Measurements from ENCODE around the gene COL8A1. TPM values are rescaled to one million over a fixed set of nuclear protein-coding genes. Genes with fewer than 3 reads are reported as not detected.
A peak's percentile ranks its signal among the peaks of the same experiment; 100 is the strongest.

The COL8A1 gene
- total RNA-seq, 1 experiment from 2014 or later, result 0.08 TPM

DNA sequence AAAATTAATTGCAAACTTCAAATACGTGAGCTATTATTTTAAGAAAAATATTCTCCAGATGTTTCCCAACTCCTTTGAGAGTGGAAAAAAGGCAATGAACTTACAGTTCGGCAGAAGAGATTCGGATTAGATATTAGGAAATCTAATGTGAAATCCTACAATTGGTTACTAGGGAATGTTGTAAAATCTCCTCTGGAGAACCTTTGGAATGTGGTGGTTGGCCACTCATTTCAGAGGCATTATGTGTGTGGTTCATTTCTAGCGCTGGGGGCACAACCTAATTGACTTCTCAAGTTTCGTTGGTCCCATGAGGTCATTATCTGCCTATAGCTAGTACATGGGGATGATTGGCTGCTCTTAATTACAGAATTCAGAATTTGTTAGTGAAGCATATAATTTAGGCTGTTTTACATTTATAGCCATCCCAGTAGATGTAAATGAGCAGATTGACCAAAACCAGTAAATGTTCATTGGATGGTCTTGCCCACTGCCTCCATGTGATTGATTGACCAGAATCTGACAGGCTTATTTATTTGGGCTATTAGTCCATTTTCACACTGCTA lies 144.7 kb downstream of the COL8A1 start:
- Histone ChIP-seq H3K36me3 (no peaks in the 10 kb centered on the region), H3K9me3 (replicated peaks) (no peaks in the 10 kb centered on the region), H3K4me1 (peaks cover 28% of the 10 kb centered on the region), H3K4me3 (no peak overlapping the region), H3K27ac (no peak overlapping the region), H3K27me3 (no peaks in the 10 kb centered on the region)
- DNase-seq, result peak; percentile 72 to 86

DNA sequence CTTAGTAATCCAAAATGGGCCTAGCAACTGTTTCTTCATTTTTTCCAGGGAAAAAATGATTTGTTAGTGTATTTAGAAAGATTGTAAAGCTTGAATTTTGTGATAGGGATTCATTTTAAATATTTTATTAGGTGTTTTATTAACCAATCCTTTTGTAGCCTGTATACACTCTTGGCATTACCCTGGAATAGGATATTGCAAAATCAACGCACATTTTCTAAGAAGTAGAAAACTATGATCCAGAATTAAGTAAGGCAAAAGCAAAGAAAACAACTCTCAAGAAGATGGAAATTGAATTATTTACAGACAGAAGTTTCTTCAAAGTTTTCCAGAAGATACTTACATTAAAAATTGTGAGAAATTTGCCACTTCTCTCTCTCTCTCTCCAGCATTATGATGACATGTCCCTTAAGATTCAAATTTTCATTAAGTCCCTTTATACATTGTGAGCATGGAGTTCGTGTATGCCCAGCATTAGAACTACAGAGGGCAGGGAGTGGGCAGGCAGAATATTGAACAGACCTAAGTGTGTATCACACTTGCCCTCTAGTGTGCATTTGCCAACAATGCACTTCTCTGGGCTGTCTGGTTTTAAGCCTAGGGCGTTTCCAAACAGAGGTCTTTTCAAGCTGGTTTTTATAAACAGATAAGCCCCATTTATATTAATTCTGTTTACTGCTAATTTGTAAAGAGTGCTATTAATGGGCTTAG lies 150.8 kb downstream of the COL8A1 start:
- Histone ChIP-seq H3K27me3 (no peaks in the 10 kb centered on the region), H3K4me3 (no peak overlapping the region), H3K4me1 (0 out of 2 replicates have a peak, but pooled peaks cover 2% of the 10 kb centered on the region), H3K9me3 (replicated peaks) (no peaks in the 10 kb centered on the region), H3K36me3 (no peaks in the 10 kb centered on the region), H3K27ac (no peak overlapping the region)
- DNase-seq, result peak; percentile 59 to 80

DNA sequence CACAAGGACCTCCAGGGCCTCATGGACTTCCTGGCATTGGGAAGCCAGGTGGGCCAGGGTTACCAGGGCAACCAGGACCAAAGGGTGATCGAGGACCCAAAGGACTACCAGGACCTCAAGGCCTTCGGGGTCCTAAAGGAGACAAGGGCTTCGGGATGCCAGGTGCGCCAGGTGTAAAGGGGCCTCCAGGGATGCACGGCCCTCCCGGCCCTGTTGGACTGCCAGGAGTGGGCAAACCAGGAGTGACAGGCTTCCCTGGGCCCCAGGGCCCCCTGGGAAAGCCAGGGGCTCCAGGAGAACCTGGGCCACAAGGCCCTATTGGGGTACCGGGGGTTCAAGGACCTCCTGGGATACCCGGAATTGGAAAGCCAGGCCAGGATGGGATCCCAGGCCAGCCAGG lies 156.1 kb downstream of the COL8A1 start:
- Histone ChIP-seq H3K27me3 (no peaks in the 10 kb centered on the region), H3K4me1 (no peaks in the 10 kb centered on the region; the same call in 1 of the 2 replicates), H3K9me3 (replicated peaks) (no peaks in the 10 kb centered on the region), H3K4me3 (no peak overlapping the region), H3K36me3 (no peaks in the 10 kb centered on the region), H3K27ac (no peak overlapping the region)
- DNase-seq, result no peak

DNA sequence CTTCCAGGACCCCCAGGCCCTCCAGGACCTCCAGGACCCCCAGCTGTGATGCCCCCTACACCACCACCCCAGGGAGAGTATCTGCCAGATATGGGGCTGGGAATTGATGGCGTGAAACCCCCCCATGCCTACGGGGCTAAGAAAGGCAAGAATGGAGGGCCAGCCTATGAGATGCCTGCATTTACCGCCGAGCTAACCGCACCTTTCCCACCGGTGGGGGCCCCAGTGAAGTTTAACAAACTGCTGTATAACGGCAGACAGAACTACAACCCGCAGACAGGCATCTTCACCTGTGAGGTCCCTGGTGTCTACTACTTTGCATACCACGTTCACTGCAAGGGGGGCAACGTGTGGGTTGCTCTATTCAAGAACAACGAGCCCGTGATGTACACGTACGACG lies 157.2 kb downstream of the COL8A1 start:
- no peak for DNase-seq
- Histone ChIP-seq H3K36me3 (no peaks in the 10 kb centered on the region), H3K9me3 (replicated peaks) (no peaks in the 10 kb centered on the region), H3K4me3 (no peak overlapping the region), H3K27me3 (no peaks in the 10 kb centered on the region), H3K4me1 (no peaks in the 10 kb centered on the region; the same call in 1 of the 2 replicates), H3K27ac (no peak overlapping the region)

DNA sequence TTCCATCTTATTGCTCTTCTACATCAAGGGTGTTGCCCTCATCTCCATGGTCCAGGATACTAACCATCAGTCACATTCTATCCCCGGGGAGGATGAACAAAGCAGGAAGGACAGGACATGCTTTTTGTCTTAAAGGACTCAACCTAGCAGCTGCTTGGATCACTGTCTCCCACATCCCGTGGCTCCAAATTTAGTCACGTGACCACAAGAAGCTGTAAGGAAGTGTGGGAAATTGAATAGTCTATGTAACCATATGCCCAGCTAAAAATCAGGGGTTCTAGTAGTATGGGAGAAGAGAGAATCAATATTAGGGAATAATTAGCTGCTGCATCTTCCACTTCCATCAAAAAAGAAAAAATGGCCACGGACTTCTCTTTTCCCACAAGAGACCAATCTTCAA lies 161.0 kb downstream of the COL8A1 start:
- Histone ChIP-seq H3K4me1 (no peaks in the 10 kb centered on the region; the same call in 1 of the 2 replicates), H3K36me3 (no peaks in the 10 kb centered on the region), H3K27ac (no peak overlapping the region), H3K27me3 (no peaks in the 10 kb centered on the region), H3K9me3 (replicated peaks) (no peaks in the 10 kb centered on the region), H3K4me3 (no peak overlapping the region)
- DNase-seq, result peak in 1 of 2 experiments; percentile 22

DNA sequence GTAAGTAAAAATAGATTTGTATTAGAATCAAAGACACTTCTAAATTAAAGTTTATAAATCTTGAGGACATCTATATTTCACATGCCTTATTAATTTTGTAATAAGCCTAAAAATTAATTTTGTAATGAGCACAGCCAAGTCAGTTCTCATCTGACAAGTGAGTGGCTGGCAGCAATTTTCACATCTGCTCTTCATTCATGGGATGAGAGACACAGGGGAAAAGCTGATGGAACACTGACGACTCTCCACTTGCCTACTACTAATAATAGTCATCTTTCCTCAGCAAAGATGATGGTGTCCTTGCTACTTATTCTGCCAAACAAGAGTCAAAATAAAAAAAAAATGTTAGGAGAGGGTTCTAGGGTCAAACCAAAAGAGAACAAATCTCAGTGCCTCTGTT lies 164.9 kb downstream of the COL8A1 start:
- no peak for DNase-seq
- Histone ChIP-seq H3K27ac (no peak overlapping the region), H3K9me3 (replicated peaks) (peaks cover 10% of the 10 kb centered on the region), H3K36me3 (no peaks in the 10 kb centered on the region), H3K4me1 (no peaks in the 10 kb centered on the region; the same call in 1 of the 2 replicates), H3K27me3 (no peaks in the 10 kb centered on the region), H3K4me3 (no peak overlapping the region)

DNA sequence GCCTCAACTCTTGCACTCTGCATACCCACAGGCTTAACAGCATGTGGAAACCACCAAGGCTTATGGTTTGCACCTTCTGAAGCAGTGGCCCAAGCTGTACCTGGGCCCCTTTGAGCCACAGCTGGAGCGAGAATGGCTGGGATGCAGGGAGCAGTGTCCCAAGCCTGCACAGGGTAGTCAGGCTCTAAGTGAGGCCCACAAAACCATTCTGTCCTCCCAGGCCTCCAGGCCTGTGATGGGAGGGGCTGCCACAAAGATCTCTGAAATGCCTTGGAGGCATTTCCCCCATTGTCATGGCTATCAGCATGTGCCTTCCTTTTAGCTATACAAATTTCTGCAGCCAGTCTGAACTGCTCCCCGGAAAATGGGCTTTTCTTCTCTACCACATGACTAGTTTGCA lies 166.8 kb downstream of the COL8A1 start:
- Histone ChIP-seq H3K9me3 (replicated peaks) (peaks cover 10% of the 10 kb centered on the region), H3K27me3 (no peaks in the 10 kb centered on the region), H3K36me3 (no peaks in the 10 kb centered on the region), H3K4me3 (no peak overlapping the region), H3K27ac (no peak overlapping the region), H3K4me1 (no peaks in the 10 kb centered on the region)
- DNase-seq, result no peak

DNA sequence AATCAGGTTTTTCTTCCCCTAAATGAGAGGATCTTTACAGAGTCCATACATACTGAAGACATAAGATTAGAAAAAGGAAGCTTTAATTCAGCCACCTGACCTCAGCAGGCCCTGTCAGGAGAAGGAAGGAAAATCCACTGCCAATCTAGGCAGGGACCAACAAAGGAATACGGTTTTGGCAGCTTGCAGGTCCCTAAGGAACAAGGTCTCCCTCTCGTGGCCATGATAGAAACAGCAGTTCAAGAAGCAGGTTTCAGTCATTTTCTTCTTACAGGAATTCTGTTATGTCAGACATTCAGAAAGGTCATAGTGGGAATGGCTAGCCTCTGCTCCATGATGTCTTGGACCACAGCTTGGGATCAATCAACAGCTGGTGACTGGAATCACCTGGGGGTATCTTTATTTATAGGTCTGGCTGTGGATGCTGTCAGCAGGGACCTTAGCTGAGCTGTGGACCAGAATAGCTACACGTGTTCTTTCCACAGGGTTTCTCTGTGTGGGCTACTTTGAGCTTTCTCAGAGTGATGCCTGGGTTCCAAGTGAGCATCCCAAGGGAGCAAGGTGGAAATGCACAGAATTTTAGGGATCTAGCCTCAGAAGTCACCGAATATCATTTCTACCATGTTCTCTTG lies 169.9 kb downstream of the COL8A1 start:
- peak; percentile 62 to 86 for DNase-seq
- no peaks in the 10 kb centered on the region for H3K36me3 ChIP-seq
- H3K4me1 ChIP-seq, result no peaks in the 10 kb centered on the region

DNA sequence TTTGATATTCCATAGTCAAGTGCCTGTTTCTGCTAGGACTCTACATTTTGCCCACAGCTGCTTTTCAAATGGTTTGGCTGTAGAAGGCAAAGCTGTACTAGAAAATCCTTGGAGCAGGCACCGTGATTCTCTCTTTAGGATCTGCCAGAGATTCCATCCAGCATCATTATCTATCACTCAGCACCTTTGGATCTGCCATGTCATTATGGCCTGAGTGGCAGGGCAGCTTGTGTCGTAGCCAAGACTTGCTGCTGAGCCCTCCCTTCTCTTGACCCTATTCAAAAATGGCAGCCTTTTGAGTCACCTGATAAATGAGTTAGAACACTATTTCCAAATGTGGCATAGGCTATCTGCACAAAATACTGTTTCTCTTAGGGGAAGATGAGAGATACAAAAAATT lies 171.2 kb downstream of the COL8A1 start:
- no peak overlapping the region for H3K4me3 ChIP-seq
- H3K36me3 ChIP-seq, result no peaks in the 10 kb centered on the region
- no peak overlapping the region for H3K27ac ChIP-seq
- H3K4me1 ChIP-seq, result no peaks in the 10 kb centered on the region
- H3K27me3 ChIP-seq, result no peaks in the 10 kb centered on the region
- no peak for DNase-seq
- H3K9me3 ChIP-seq (replicated peaks), result peaks cover 10% of the 10 kb centered on the region

More for the DNA sequence above, 169.9 kb downstream of the COL8A1 start:
- H3K4me3 ChIP-seq, result no peak overlapping the region
- peaks cover 10% of the 10 kb centered on the region for H3K9me3 ChIP-seq (replicated peaks)
- no peaks in the 10 kb centered on the region for H3K27me3 ChIP-seq
- no peak overlapping the region for H3K27ac ChIP-seq

DNA sequence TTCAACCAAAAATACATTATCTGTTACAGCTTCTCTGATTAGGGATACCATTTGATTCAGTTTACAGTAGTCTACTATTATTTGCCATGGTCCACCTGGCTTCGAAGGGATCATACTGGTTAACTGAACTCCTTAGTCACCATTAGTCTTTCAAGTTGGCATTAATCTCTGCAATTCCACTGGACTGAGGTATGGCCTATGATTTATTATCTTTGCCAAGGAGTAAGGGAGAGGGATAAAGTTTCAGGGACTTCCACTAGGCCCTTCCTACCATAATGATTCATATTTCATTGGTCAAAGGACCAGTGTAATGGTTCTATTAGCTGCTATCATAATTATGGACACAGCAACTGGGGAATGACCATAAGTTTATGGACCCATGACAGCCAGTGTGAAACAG lies 172.0 kb downstream of the COL8A1 start:
- no peak for DNase-seq
- no peaks in the 10 kb centered on the region for H3K27me3 ChIP-seq

DNA sequence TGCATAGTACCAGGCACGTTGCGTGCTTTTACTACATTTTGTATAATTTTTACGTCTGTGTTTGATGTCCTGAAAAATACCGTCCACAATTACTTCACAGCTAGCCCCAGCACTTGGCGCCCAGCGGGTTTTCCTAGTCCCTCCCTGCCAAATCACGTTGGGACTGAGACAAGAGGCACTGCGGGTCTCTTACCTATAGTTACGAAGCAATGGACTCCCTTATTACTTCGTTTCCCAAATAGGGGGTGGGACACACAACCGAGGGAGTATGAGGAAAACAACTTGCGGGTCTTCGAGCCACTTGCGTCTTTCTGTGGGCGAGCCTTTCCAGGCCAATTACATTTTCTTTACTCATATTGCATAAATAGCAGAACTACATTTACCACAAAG lies 178.6 kb downstream of the COL8A1 start:
- DNase-seq, result peak; percentile 45 to 62
- Histone ChIP-seq H3K9me3 (replicated peaks) (no peaks in the 10 kb centered on the region), H3K27me3 (no peaks in the 10 kb centered on the region), H3K27ac (peak overlapping the region; percentile 89), H3K4me3 (peak overlapping the region; percentile 76), H3K4me1 (peaks cover 6% of the 10 kb centered on the region), H3K36me3 (no peaks in the 10 kb centered on the region; the same call in 1 of the 2 replicates)

More for the DNA sequence above, 172.0 kb downstream of the COL8A1 start:
- H3K36me3 ChIP-seq, result no peaks in the 10 kb centered on the region
- H3K4me1 ChIP-seq, result no peaks in the 10 kb centered on the region
- H3K4me3 ChIP-seq, result no peak overlapping the region
- no peak overlapping the region for H3K27ac ChIP-seq
- H3K9me3 ChIP-seq (replicated peaks), result peaks cover 4% of the 10 kb centered on the region

DNA sequence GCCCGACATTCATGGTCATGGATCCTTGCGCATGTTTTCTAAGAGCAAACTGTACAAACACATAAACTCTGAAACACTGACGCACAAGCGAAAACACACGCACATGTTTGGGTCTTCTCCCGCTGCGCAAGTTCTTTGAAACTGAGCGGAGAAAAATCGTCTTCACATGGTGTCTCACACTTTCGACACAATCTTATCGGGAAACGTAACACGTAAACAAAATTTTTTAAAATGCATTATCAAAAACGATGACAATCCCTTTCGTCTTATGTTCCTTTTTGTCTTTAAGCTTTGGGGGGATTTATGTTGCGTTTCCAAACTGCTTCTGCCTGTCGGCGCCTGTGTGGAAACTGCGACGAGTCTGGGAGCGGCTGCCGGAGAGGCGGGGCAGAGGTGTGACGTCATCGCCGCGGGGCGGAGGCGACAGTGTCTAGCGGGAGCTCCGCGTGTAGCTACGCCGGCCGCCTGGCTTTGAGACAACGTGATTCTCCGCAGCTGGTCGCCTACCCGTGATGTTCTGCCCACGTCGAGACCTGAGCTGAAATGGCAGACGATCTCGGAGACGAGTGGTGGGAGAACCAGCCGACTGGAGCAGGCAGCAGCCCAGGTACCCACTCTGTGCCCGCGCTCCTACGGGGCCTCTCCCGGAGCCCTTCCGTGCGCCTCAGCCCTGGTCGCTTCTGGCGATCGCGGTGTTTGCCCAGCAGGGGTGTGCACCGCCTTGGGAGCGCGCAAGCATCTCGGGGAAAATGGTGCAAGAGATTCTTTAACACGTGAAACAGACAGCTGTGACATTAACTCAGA lies 179.2 kb downstream of the COL8A1 start, which contains the start of gene CMSS1:
Gene CMSS1 (plus strand): TSS at position 426 of the 804 bp plus-strand sequence.
- H3K27me3 ChIP-seq, result no peaks in the 10 kb centered on the region
- H3K4me3 ChIP-seq, result peak within 1 kb of the TSS; percentile 76

DNA sequence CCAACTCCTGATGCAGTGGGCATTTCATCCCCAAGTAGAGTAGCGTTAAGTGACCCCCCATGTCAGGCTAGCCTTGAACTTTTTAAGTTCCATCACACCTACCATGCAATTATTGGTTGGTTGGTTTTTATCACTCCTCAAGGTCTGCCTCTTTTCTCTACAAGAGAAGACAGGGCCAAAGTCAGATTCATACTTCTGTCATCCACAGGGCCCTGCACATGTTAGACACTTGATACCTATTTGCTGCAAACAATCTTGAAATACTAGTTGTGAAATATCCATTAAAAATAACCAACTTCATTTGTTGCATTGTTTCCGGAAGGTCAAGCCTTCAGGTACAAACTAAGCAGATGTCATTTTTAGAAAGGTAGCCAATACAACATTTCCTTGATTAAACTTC lies 180.4 kb downstream of the COL8A1 start:
- peaks cover 6% of the 10 kb centered on the region for H3K4me1 ChIP-seq
- peak overlapping the region; percentile 76 for H3K4me3 ChIP-seq
- no peaks in the 10 kb centered on the region for H3K9me3 ChIP-seq (replicated peaks)
- no peak overlapping the region for H3K27ac ChIP-seq
- H3K27me3 ChIP-seq, result no peaks in the 10 kb centered on the region
- DNase-seq, result no peak
- no peaks in the 10 kb centered on the region; the same call in 1 of the 2 replicates for H3K36me3 ChIP-seq

More for the DNA sequence above, 179.2 kb downstream of the COL8A1 start, which contains the start of gene CMSS1:
- Histone ChIP-seq H3K9me3 (replicated peaks) (no peaks in the 10 kb centered on the region), H3K36me3 (no peaks in the 10 kb centered on the region; the same call in 1 of the 2 replicates), H3K27ac (peak within 1 kb of the TSS; percentile 89), H3K4me1 (peaks cover 6% of the 10 kb centered on the region)
- peak; percentile 96 for DNase-seq

Data from SJCRH30 (cell line).